IMR-90 (cell line): ENCODE data around the gene ELMO1. TPM values are rescaled to one million over a fixed set of nuclear protein-coding genes. Genes with fewer than 3 reads are reported as not detected.

Source experiments
- ATAC-seq: fragments of 200-7000 bp; cut with Tn5 transposase; 2 replicates; pipeline ENCODE4 v1.9.1; 2020; ENCODE audit warnings: low read depth, mild to moderate bottlenecking, moderate library complexity
- BruUV-seq: library from RNA; stranded (reverse); fragments of 400-500 nt; replicated peaks from 2 replicates; lab custom pipeline; 2021; lab: Mats Ljungman, UMichigan
- CTCF ChIA-PET: fragments of 300-600 bp; formaldehyde crosslinking; extraction: SDS; loops from one replicate; lab custom pipeline; 2021; ENCODE audit warnings: antibody characterized with exemption; lab: Yijun Ruan, JAX
- POLR2A ChIA-PET: fragments of 300-600 bp; sonication (Branson Sonifier 250); formaldehyde crosslinking; loops from one replicate; lab custom pipeline; 2022; ENCODE audit warnings: antibody characterized with exemption; ENCODE audit not compliant: unreplicated experiment; lab: Charles Lee
- DNase-seq: peaks from one replicate; pipeline ENCODE4 v3.0.0; 2013
- H2AFZ ChIP-seq: replicated peaks from 2 replicates; pipeline ENCODE3; 2013; ENCODE audit warnings: low read length, mild to moderate bottlenecking; ENCODE audit not compliant: poor library complexity
- H2AK5ac ChIP-seq: 2 replicates; pipeline ENCODE4 v1.6.1; 2013; ENCODE audit warnings: low read depth, low read length, inconsistent platforms
- H2AK9ac ChIP-seq: replicated peaks from 2 replicates; pipeline ENCODE3; 2013; ENCODE audit warnings: mild to moderate bottlenecking, low read depth, low read length, moderate library complexity; ENCODE audit not compliant: poor library complexity
- H2BK120ac ChIP-seq: 2 replicates; pipeline ENCODE4 v1.6.1; 2013; ENCODE audit warnings: low read depth, low read length, inconsistent platforms
- H2BK15ac ChIP-seq: 3 replicates; pipeline ENCODE4 v1.6.1; 2013; ENCODE audit warnings: low read depth, low read length, inconsistent platforms
- H2BK20ac ChIP-seq: 2 replicates; pipeline ENCODE4 v1.6.1; 2013; ENCODE audit warnings: low read depth, mild to moderate bottlenecking, inconsistent platforms, low read length, moderate library complexity
- H2BK5ac ChIP-seq: 2 replicates; pipeline ENCODE4 v1.6.1; 2013; ENCODE audit warnings: mild to moderate bottlenecking, low read depth, low read length, inconsistent platforms; ENCODE audit not compliant: poor library complexity, severe bottlenecking
- H3K14ac ChIP-seq: replicated peaks from 2 replicates; pipeline ENCODE4 v1.6.1; 2013; ENCODE audit warnings: low read depth, low read length, inconsistent platforms
- H3K18ac ChIP-seq: 2 replicates; pipeline ENCODE4 v1.6.1; 2013; ENCODE audit warnings: low read depth, low read length, control low read depth
- H3K23ac ChIP-seq: 2 replicates; pipeline ENCODE4 v1.6.1; 2013; ENCODE audit warnings: low read depth, low read length, inconsistent platforms
- H3K27ac ChIP-seq: 2 replicates; pipeline ENCODE4 v1.5.1; 2013; ENCODE audit warnings: mild to moderate bottlenecking, control low read depth, low read length; ENCODE audit not compliant: insufficient read depth
- H3K27me3 ChIP-seq: 2 replicates; pipeline ENCODE4 v1.6.1; 2013; ENCODE audit warnings: low read length; ENCODE audit not compliant: control insufficient read depth, insufficient read depth
- H3K36me3 ChIP-seq: 2 replicates; pipeline ENCODE4 v1.6.1; 2013; ENCODE audit warnings: low read length, mixed read lengths; ENCODE audit not compliant: control insufficient read depth, insufficient read depth
- H3K4ac ChIP-seq: 2 replicates; pipeline ENCODE4 v1.6.1; 2013; ENCODE audit warnings: low read depth, low read length, inconsistent platforms
- H3K4me1 ChIP-seq: 2 replicates; pipeline ENCODE4 v1.6.1; 2013; ENCODE audit warnings: low read length, mixed read lengths; ENCODE audit not compliant: control insufficient read depth, insufficient read depth
- H3K4me2 ChIP-seq: 2 replicates; pipeline ENCODE4 v1.6.1; 2013; ENCODE audit warnings: low read depth, mild to moderate bottlenecking, control low read depth, low read length, moderate library complexity
- H3K4me3 ChIP-seq: 2 replicates; pipeline ENCODE4 v1.5.1; 2013; ENCODE audit warnings: low read depth, mild to moderate bottlenecking, control low read depth, low read length, moderate library complexity; ENCODE audit not compliant: insufficient read depth
- H3K56ac ChIP-seq: 2 replicates; pipeline ENCODE4 v1.6.1; 2013; ENCODE audit warnings: low read length, inconsistent platforms; ENCODE audit not compliant: insufficient read depth; ENCODE audit errors: extremely low read depth
- H3K79me1 ChIP-seq, 2 experiments: 2 replicates each; pipeline ENCODE4 v1.6.1; 2013; ENCODE audit warnings: low read length in 2 of 2, inconsistent platforms in 1 of 2, low read depth in 1 of 2
- H3K9ac ChIP-seq: 2 replicates; pipeline ENCODE4 v1.6.1; 2013; ENCODE audit warnings: low read depth, low read length, control low read depth
- H3K9me1 ChIP-seq: 2 replicates; pipeline ENCODE4 v1.6.1; 2013; ENCODE audit warnings: low read length, inconsistent platforms; ENCODE audit not compliant: insufficient read depth
- H3K9me3 ChIP-seq: 2 replicates; pipeline ENCODE4 v1.6.1; 2013; ENCODE audit warnings: low read length; ENCODE audit not compliant: control insufficient read depth, insufficient read depth
- H4K20me1 ChIP-seq: 2 replicates; pipeline ENCODE4 v1.6.1; 2013; ENCODE audit warnings: low read length, inconsistent platforms; ENCODE audit not compliant: insufficient read depth
- H4K5ac ChIP-seq: 2 replicates; pipeline ENCODE4 v1.6.1; 2013; ENCODE audit warnings: mild to moderate bottlenecking, low read depth, low read length, control low read depth
- H4K8ac ChIP-seq, 2 experiments: 2 replicates each; pipeline ENCODE4 v1.6.1; 2013; ENCODE audit warnings: low read depth in 2 of 2, low read length in 2 of 2, control low read depth in 1 of 2, inconsistent platforms in 1 of 2
- H4K91ac ChIP-seq: 2 replicates; pipeline ENCODE4 v1.6.1; 2013; ENCODE audit warnings: low read depth, low read length, inconsistent platforms; ENCODE audit not compliant: insufficient read depth
- BHLHE40 ChIP-seq: fragments of 150-350 bp; IDR thresholded peaks from 2 replicates; pipeline ENCODE4 v1.6.1; 2016; ENCODE audit warnings: mild to moderate bottlenecking, low read depth, low read length
- CEBPB ChIP-seq: IDR thresholded peaks from 2 replicates; pipeline ENCODE4 v1.6.1; 2012; ENCODE audit warnings: low read depth, low read length, improper control_type of control experiment
- CHD1 ChIP-seq: IDR thresholded peaks from 2 replicates; pipeline ENCODE4 v1.6.1; 2012; ENCODE audit warnings: low read depth, low read length, improper control_type of control experiment
- CTCF ChIP-seq: conservative IDR thresholded peaks from 2 replicates; pipeline ENCODE4 v1.5.1; 2012; ENCODE audit warnings: mild to moderate bottlenecking, low read depth, low read length, improper control_type of control experiment
- ELK1 ChIP-seq: fragments of 150-350 bp; IDR thresholded peaks from 2 replicates; pipeline ENCODE4 v1.6.1; 2016; ENCODE audit warnings: low read depth, mild to moderate bottlenecking, low read length, moderate library complexity, borderline replicate concordance
- FOS ChIP-seq: fragments of 150-350 bp; IDR thresholded peaks from 2 replicates; pipeline ENCODE4 v1.6.1; 2016; ENCODE audit warnings: low read depth, low read length
- MAFK ChIP-seq: IDR thresholded peaks from 2 replicates; pipeline ENCODE4 v1.6.1; 2012; ENCODE audit warnings: low read depth, low read length, improper control_type of control experiment
- MAZ ChIP-seq: IDR thresholded peaks from 2 replicates; pipeline ENCODE4 v1.6.1; 2012; ENCODE audit warnings: low read depth, mild to moderate bottlenecking, low read length, improper control_type of control experiment, moderate library complexity, borderline replicate concordance
- MXI1 ChIP-seq: IDR thresholded peaks from 2 replicates; pipeline ENCODE4 v1.6.1; 2012; ENCODE audit warnings: low read depth, mild to moderate bottlenecking, low read length, moderate library complexity, borderline replicate concordance
- NFE2L2 ChIP-seq: fragments of 150-350 bp; IDR thresholded peaks from 2 replicates; pipeline ENCODE4 v1.6.1; 2016; ENCODE audit warnings: low read depth, mild to moderate bottlenecking, low read length
- POLR2A ChIP-seq: IDR thresholded peaks from 2 replicates; pipeline ENCODE4 v1.6.1; 2012; ENCODE audit warnings: mild to moderate bottlenecking, low read depth, low read length
- RAD21 ChIP-seq: IDR thresholded peaks from 2 replicates; pipeline ENCODE4 v1.6.1; 2012; ENCODE audit warnings: low read length, improper control_type of control experiment
- RFX5 ChIP-seq: IDR thresholded peaks from 2 replicates; pipeline ENCODE4 v1.8.0; 2012; ENCODE audit warnings: low read depth, mild to moderate bottlenecking, low read length, moderate library complexity
- SMC3 ChIP-seq: fragments of 150-350 bp; IDR thresholded peaks from 2 replicates; pipeline ENCODE4 v1.6.1; 2016; ENCODE audit warnings: low read depth, mild to moderate bottlenecking, antibody characterized with exemption, low read length, moderate library complexity
- WGBS, 2 experiments: methylation state at CpG; one replicate each; pipeline versions ENCODE4 v1.1.5 to v1.1.7; 2013; ENCODE audit warnings: missing lambda C conversion rate in 2 of 2; ENCODE audit not compliant: insufficient read length in 1 of 2; ENCODE audit errors: extremely low coverage in 2 of 2; 5-methylcytosine and 5-hydroxymethylcytosine counted together
- dilution Hi-C: fragments of 300-500 bp; cut with HindIII; formaldehyde crosslinking; loops from one replicate; pipeline ENCODE4 v1.14.3; 2018; ENCODE audit warnings: low sequenced_read_pairs; ENCODE audit not compliant: unreplicated experiment
- in situ Hi-C: fragments of 300-500 bp; cut with MboI; formaldehyde crosslinking; loops from 3 replicates; pipeline ENCODE4 v1.14.3; 2019; ENCODE audit warnings: low sequenced_read_pairs, inconsistent platforms, mixed read lengths
- intact Hi-C: fragments of 100-400 bp; cut with micrococcal nuclease; formaldehyde crosslinking; loops from 2 replicates; pipeline ENCODE4 v1.10.0; 2022
- polyA plus RNA-seq, 3 experiments: library from polyadenylated mRNA; depleted of rRNA; stranded (reverse); fragments of >200 nt; gene quantifications; 2 replicates each; pipeline ENCODE4 v1.2.3, GENCODE V29; 2012; ENCODE audit warnings: low replicate concordance in 1 of 3
- total RNA-seq: library from RNA; depleted of rRNA; stranded (reverse); fragments of >200 nt; gene quantifications from 2 replicates; pipeline ENCODE4 v1.2.3, GENCODE V29; 2012
- TF ChIP-seq, protein P1 (sequence below): fragments of 150-350 bp; IDR thresholded peaks from 2 replicates; pipeline ENCODE4 v1.6.1; 2017; ENCODE audit warnings: mild to moderate bottlenecking, antibody characterized with exemption, low read length, low read depth

ELMO1 gene
- total and polyA plus RNA-seq, 2 of the 4 experiments (the other 2 are of a cell fraction): 0.03 TPM; not detected in 1

GRCh38 chr7:37234334-37234733 is 214.3 kb downstream of the ELMO1 start:
- no TSS peak for BruUV-seq
- Histone ChIP-seq H3K9me1 (no peaks in the 10 kb centered on the region), H3K4me1 (no peaks in the 10 kb centered on the region), H3K18ac (no peak overlapping the region), H3K4me3 (no peak overlapping the region), H2BK20ac (no peak overlapping the region), H4K8ac (no peak overlapping the region), H2BK120ac (no peak overlapping the region), H3K4me2 (no peak overlapping the region), H3K27me3 (no peaks in the 10 kb centered on the region), H4K20me1 (no peaks in the 10 kb centered on the region), H3K56ac (no peak overlapping the region), H2AK5ac (no peak overlapping the region), H3K14ac (no peak overlapping the region), H2AFZ (no peak overlapping the region), H3K23ac (no peak overlapping the region), H3K36me3 (no peaks in the 10 kb centered on the region), H3K9ac (no peak overlapping the region), H4K91ac (no peak overlapping the region), H3K27ac (no peak overlapping the region), H2BK5ac (no peak overlapping the region), H3K9me3 (no peaks in the 10 kb centered on the region), H2AK9ac (no peak overlapping the region), H2BK15ac (no peak overlapping the region), H3K4ac (no peak overlapping the region), H3K79me1 (no peaks in the 10 kb centered on the region), H4K5ac (no peak overlapping the region)
- POLR2A ChIA-PET: no interaction called here
- DNase-seq (no peak), ATAC-seq (no peak)
- dilution Hi-C loops (no loop called here), in situ Hi-C loops (no loop called here), intact Hi-C loops (no loop called here)
- WGBS, 2 experiments: no CpG with 5 or more reads among the region's 3 CpGs
- CTCF ChIA-PET: no interaction called here
- TF ChIP-seq, protein P1, sequence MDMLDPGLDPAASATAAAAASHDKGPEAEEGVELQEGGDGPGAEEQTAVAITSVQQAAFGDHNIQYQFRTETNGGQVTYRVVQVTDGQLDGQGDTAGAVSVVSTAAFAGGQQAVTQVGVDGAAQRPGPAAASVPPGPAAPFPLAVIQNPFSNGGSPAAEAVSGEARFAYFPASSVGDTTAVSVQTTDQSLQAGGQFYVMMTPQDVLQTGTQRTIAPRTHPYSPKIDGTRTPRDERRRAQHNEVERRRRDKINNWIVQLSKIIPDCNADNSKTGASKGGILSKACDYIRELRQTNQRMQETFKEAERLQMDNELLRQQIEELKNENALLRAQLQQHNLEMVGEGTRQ: no peak
- TF ChIP-seq FOS (no peak), CHD1 (no peak), RFX5 (no peak), MAZ (no peak), BHLHE40 (no peak), NFE2L2 (no peak), CTCF (no peak), RAD21 (no peak), CEBPB (no peak), SMC3 (no peak), MXI1 (no peak), MAFK (no peak), POLR2A (no peak), ELK1 (no peak)
